ENCODE measurements around the gene FOXK2. TPM values are rescaled to one million over a fixed set of nuclear protein-coding genes. Genes with fewer than 3 reads are reported as not detected.
"Not testable (repeated sequence)": the region's sequence is repeated elsewhere in the genome, so short reads cannot be mapped to it uniquely, and the experiment has no call there.

Gene FOXK2
- total RNA-seq, 1 experiment from 2014 or later, result 57.7 TPM

DNA sequence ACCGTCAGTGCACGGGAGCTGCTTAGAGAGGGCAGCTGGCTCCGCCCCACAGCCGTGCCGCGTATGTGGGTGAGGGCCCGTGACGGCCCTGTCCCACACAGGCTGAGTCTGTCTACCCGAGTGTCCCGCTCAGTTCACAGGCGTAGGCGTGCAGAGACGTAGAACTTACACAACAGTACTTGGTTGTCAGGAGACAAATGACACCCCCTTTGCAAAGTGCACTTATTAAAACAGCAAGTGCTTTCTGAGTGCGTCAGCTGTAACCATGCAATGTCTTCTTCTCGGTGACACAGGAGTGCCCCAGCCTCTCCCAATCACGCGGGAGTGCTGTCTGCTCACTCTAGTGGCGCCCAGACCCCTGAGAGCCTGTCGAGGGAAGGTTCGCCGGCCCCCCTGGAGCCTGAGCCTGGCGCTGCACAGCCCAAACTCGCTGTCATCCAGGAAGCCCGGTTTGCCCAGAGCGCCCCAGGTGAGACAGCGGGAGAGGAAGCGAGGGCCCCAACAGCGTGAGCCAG lies 64.2 kb downstream of the FOXK2 start:
- POLR2A ChIA-PET, result no interaction called here
- Mint-ChIP-seq H3K27me3 (ENCODE audit: low read depth) (no peaks in the 10 kb centered on the region), H3K36me3 (peaks cover 52% of the 10 kb centered on the region), H3K9me3 (no peaks in the 10 kb centered on the region), H3K4me1 (no peaks in the 10 kb centered on the region), H3K27ac (no peak overlapping the region), H3K4me3 (no peak overlapping the region)
- DNase-seq (ENCODE audit: low spot score) (no peak), ATAC-seq (peak; percentile 30)
- CTCF ChIA-PET, result interaction anchor here (0.7 kb wide), 1 partner anchor 30 kb away, joined by 4 read pairs; no protein-coding TSS in a partner anchor
- TF ChIP-seq, protein P1, sequence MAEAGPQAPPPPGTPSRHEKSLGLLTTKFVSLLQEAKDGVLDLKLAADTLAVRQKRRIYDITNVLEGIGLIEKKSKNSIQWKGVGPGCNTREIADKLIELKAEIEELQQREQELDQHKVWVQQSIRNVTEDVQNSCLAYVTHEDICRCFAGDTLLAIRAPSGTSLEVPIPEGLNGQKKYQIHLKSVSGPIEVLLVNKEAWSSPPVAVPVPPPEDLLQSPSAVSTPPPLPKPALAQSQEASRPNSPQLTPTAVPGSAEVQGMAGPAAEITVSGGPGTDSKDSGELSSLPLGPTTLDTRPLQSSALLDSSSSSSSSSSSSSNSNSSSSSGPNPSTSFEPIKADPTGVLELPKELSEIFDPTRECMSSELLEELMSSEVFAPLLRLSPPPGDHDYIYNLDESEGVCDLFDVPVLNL (CRISPR knock-in tag; IDR thresholded peaks at IDR 0.05; ENCODE audit: borderline replicate concordance, low read depth), result no peak
- TF ChIP-seq, protein P2, sequence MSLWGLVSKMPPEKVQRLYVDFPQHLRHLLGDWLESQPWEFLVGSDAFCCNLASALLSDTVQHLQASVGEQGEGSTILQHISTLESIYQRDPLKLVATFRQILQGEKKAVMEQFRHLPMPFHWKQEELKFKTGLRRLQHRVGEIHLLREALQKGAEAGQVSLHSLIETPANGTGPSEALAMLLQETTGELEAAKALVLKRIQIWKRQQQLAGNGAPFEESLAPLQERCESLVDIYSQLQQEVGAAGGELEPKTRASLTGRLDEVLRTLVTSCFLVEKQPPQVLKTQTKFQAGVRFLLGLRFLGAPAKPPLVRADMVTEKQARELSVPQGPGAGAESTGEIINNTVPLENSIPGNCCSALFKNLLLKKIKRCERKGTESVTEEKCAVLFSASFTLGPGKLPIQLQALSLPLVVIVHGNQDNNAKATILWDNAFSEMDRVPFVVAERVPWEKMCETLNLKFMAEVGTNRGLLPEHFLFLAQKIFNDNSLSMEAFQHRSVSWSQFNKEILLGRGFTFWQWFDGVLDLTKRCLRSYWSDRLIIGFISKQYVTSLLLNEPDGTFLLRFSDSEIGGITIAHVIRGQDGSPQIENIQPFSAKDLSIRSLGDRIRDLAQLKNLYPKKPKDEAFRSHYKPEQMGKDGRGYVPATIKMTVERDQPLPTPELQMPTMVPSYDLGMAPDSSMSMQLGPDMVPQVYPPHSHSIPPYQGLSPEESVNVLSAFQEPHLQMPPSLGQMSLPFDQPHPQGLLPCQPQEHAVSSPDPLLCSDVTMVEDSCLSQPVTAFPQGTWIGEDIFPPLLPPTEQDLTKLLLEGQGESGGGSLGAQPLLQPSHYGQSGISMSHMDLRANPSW (CRISPR knock-in tag; conservative IDR thresholded peaks at IDR 0.05; ENCODE audit: low read depth), result no peak
- TF ChIP-seq GRHL2 (CRISPR knock-in tag; IDR thresholded peaks at IDR 0.05; ENCODE audit: insufficient replicate concordance, severe bottlenecking), result no peak
- no peak for TF ChIP-seq ZNF416 (CRISPR knock-in tag; IDR thresholded peaks at IDR 0.05)
- TF ChIP-seq GTF2I (CRISPR knock-in tag; conservative IDR thresholded peaks at IDR 0.05), result no peak
- TF ChIP-seq, protein P3, sequence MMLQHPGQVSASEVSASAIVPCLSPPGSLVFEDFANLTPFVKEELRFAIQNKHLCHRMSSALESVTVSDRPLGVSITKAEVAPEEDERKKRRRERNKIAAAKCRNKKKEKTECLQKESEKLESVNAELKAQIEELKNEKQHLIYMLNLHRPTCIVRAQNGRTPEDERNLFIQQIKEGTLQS (CRISPR knock-in tag; conservative IDR thresholded peaks at IDR 0.05), result no peak

DNA sequence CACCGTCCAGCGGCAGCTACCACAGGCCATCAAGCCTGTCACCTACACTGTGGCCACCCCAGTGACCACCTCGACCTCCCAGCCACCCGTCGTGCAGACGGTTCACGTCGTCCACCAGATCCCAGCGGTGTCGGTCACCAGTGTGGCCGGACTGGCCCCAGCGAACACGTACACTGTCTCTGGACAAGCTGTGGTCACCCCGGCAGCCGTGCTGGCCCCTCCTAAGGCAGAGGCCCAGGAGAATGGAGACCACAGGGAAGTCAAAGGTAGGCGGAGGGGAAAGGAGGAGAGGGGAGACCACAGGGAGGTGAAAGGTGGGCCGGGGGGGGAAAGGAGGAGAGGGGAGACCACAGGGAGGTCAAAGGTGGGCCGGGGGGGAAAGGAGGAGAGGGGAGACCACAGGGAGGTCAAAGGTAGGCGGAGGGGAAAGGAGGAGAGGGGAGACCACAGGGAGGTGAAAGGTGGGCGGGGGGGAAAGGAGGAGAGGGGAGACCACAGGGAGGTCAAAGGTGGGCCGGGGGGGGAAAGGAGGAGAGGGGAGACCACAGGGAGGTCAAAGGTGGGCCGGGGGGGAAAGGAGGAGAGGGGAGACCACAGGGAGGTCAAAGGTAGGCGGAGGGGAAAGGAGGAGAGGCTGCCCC lies 66.5 kb downstream of the FOXK2 start:
- ATAC-seq; DNase-seq (ENCODE audit: low spot score); H3K4me3 Mint-ChIP-seq; H3K9me3 Mint-ChIP-seq; H3K4me1 Mint-ChIP-seq; POLR2A ChIA-PET; H3K27me3 Mint-ChIP-seq (ENCODE audit: low read depth); CTCF ChIA-PET: not testable (repeated sequence)
- Mint-ChIP-seq H3K36me3 (peaks cover 51% of the 10 kb centered on the region), H3K27ac (peak overlapping the region; percentile 85; the same call in 1 of the 2 replicates)

DNA sequence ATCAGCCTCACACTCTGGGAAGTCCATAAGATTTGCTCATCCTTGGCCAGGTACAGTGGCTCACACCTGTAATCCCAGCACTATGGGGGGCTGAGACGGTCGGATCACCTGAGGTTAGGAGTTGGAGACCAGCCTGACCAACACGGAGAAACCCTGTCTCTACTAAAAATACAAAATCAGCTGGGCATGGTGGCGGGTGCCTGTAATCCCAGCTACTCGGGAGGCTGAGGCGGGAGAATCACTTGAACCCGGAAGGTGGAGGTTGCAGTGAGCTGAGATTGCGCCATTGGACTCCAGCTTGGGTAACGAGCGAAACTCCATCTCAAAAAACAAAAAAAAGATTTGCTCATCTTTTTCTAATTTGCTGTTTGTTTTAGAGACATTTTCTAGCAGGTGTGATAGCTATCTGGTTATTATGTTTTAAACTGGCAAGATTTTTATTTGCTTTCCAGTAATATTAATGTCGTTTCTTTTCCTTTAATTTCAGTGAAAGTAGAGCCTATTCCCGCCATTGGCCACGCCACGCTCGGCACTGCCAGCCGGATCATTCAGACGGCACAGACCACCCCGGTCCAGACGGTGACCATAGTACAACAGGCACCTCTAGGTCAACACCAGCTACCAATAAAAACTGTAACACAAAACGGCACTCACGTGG lies 67.2 kb downstream of the FOXK2 start:
- ChIA-PET POLR2A (no interaction called here), CTCF (no interaction called here)
- Mint-ChIP-seq H3K27me3 (ENCODE audit: low read depth) (no peaks in the 10 kb centered on the region), H3K27ac (no peak overlapping the region), H3K4me3 (no peak overlapping the region), H3K4me1 (no peaks in the 10 kb centered on the region), H3K36me3 (peaks cover 51% of the 10 kb centered on the region), H3K9me3 (no peaks in the 10 kb centered on the region)
- TF ChIP-seq FOXJ3 (CRISPR knock-in tag; IDR thresholded peaks at IDR 0.05; ENCODE audit: borderline replicate concordance) (no peak), NFYB (CRISPR knock-in tag; conservative IDR thresholded peaks at IDR 0.05; ENCODE audit: low read depth) (no peak), NFE2L1 (CRISPR knock-in tag; IDR thresholded peaks at IDR 0.05) (no peak), ZNF317 (CRISPR knock-in tag; IDR thresholded peaks at IDR 0.05; ENCODE audit: borderline replicate concordance, low read depth) (no peak), ATF1 (CRISPR knock-in tag; IDR thresholded peaks at IDR 0.05) (no peak)
- TF ChIP-seq, protein P4, sequence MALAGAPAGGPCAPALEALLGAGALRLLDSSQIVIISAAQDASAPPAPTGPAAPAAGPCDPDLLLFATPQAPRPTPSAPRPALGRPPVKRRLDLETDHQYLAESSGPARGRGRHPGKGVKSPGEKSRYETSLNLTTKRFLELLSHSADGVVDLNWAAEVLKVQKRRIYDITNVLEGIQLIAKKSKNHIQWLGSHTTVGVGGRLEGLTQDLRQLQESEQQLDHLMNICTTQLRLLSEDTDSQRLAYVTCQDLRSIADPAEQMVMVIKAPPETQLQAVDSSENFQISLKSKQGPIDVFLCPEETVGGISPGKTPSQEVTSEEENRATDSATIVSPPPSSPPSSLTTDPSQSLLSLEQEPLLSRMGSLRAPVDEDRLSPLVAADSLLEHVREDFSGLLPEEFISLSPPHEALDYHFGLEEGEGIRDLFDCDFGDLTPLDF (CRISPR knock-in tag; IDR thresholded peaks at IDR 0.05), result no peak
- TF ChIP-seq, protein P5, sequence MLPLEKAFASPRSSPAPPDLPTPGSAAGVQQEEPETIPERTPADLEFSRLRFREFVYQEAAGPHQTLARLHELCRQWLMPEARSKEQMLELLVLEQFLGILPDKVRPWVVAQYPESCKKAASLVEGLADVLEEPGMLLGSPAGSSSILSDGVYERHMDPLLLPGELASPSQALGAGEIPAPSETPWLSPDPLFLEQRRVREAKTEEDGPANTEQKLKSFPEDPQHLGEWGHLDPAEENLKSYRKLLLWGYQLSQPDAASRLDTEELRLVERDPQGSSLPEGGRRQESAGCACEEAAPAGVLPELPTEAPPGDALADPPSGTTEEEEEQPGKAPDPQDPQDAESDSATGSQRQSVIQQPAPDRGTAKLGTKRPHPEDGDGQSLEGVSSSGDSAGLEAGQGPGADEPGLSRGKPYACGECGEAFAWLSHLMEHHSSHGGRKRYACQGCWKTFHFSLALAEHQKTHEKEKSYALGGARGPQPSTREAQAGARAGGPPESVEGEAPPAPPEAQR (CRISPR knock-in tag; IDR thresholded peaks at IDR 0.05), result no peak
- TF ChIP-seq, protein P6, sequence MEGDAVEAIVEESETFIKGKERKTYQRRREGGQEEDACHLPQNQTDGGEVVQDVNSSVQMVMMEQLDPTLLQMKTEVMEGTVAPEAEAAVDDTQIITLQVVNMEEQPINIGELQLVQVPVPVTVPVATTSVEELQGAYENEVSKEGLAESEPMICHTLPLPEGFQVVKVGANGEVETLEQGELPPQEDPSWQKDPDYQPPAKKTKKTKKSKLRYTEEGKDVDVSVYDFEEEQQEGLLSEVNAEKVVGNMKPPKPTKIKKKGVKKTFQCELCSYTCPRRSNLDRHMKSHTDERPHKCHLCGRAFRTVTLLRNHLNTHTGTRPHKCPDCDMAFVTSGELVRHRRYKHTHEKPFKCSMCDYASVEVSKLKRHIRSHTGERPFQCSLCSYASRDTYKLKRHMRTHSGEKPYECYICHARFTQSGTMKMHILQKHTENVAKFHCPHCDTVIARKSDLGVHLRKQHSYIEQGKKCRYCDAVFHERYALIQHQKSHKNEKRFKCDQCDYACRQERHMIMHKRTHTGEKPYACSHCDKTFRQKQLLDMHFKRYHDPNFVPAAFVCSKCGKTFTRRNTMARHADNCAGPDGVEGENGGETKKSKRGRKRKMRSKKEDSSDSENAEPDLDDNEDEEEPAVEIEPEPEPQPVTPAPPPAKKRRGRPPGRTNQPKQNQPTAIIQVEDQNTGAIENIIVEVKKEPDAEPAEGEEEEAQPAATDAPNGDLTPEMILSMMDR (IDR thresholded peaks at IDR 0.05), result no peak
- TF ChIP-seq, protein P7, sequence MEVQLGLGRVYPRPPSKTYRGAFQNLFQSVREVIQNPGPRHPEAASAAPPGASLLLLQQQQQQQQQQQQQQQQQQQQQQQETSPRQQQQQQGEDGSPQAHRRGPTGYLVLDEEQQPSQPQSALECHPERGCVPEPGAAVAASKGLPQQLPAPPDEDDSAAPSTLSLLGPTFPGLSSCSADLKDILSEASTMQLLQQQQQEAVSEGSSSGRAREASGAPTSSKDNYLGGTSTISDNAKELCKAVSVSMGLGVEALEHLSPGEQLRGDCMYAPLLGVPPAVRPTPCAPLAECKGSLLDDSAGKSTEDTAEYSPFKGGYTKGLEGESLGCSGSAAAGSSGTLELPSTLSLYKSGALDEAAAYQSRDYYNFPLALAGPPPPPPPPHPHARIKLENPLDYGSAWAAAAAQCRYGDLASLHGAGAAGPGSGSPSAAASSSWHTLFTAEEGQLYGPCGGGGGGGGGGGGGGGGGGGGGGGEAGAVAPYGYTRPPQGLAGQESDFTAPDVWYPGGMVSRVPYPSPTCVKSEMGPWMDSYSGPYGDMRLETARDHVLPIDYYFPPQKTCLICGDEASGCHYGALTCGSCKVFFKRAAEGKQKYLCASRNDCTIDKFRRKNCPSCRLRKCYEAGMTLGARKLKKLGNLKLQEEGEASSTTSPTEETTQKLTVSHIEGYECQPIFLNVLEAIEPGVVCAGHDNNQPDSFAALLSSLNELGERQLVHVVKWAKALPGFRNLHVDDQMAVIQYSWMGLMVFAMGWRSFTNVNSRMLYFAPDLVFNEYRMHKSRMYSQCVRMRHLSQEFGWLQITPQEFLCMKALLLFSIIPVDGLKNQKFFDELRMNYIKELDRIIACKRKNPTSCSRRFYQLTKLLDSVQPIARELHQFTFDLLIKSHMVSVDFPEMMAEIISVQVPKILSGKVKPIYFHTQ (CRISPR knock-in tag; IDR thresholded peaks at IDR 0.05), result no peak
- no peak for ATAC-seq
- no peak for DNase-seq (ENCODE audit: low spot score)

Measured in WTC11 (cell line).